HG03135 (cell line): ENCODE measurements around the gene LRP1B.

ENCODE experiments used
- ATAC-seq: cut with Tn5 transposase; IDR thresholded peaks from one replicate; pipeline ENCODE4 v1.9.1; 2021; ENCODE audit warnings: mild to moderate bottlenecking, moderate library complexity; ENCODE audit not compliant: unreplicated experiment

LRP1B gene

DNA sequence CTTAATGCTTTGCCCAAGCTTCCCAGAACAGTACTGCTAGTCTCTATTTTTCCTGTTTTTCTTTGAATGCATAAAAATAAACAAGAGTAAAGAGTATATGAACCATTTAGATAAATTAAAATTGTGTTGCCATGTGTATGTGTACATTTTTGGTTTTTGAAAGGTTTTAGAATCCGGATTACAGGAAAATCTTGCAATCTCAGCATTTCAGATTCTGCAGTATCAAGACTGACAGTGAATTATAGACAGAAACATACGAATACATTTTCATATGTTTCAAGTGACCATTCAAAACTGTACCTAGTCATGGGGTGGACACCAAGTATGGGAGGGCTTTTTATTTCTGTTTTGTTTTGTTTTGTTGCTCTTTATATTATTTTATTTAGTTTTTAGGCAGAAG is 604.1 kb downstream of the LRP1B start:
- no peak for ATAC-seq

DNA sequence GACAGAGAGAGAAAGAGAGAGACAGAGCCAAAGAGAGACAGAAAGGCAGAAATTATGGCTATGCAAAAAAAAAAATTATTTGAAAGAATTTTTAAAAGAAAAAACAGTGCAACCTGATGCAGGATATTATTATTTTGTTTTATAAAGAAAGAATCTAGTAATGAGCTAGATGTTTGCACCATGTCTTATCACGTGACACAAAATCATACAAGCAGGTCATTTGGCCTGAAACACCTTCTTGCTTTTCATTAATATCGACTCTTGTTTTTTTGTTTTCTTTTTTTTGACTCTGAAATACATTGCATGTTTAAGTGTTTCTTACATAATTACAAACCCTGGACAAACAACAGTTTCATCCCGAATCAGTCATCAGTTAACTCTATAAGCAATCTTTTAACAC is 606.0 kb downstream of the LRP1B start:
- ATAC-seq, result no peak

DNA sequence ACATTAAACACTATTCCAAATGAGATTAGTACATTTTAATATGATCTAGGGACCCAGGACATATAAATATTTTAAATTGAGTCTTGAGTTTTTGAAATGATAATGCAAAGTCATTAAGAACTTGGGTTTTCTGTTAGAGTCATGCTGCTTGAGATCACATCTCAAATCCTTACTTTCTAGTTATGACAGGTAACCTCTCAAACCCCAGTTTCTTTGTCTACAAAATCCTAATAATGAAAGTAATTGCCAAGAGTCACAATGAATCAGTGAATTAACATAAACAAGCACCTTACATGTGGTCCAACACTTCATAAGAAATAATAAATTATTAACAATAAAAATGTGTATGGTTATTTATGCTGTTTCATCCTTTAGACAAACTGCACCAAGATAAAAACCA is 607.6 kb downstream of the LRP1B start:
- ATAC-seq, result no peak

DNA sequence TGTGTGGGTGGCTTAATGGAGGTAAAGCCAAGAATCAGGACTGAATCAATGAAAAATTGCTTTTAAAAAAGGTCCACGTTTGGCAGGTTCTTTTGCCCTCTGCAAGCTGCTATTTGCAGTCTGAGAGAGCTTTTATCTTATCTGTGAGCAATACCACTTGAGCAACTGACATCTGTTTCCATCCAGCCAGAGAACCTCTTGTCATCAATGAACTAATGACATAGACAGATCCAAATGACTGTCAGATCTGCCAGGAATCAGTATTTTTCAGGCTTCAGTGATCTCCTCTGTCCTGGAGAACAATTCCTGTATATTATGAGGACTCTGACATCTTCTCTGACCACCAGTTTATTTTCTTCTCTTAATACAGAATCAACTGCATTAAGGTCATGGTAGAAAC is 608.1 kb downstream of the LRP1B start:
- no peak for ATAC-seq

DNA sequence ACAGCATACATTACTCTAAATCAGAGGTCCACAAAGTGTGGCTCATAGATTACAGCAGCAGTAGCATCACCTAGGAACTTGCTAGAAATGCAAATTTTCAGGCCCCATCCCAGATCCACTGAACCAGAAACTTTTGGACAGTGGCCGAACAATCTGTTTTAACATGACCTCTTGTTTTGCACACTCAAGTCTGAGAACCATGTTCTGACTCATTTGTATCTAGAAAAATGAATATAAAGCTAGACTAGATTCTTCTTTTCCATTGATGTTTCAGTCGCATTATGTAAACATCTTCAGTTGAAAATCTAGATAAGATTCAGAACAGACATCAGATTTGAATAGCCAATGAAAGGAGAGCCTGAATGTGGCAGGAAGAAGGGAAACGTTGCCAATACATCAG is 608.8 kb downstream of the LRP1B start:
- no peak for ATAC-seq

DNA sequence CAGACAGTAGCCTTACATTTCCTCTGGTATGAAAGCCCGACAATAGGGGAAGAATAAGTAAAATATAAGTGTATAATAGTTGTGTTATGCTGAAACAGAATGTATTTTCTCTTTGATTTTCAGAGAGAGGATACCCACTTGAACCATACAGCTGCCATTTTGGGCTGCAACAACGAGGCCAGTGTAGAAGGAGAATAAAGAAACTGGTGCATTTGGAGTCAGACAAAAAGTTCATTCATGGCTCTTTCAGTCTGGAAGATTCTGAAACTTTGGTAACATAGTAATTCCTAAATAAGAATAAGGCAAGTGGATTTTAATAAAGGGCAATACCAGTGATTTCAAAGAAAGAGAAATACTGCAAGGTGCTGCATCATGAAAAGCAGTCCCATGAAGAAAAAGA is 610.9 kb downstream of the LRP1B start:
- ATAC-seq, result no peak

DNA sequence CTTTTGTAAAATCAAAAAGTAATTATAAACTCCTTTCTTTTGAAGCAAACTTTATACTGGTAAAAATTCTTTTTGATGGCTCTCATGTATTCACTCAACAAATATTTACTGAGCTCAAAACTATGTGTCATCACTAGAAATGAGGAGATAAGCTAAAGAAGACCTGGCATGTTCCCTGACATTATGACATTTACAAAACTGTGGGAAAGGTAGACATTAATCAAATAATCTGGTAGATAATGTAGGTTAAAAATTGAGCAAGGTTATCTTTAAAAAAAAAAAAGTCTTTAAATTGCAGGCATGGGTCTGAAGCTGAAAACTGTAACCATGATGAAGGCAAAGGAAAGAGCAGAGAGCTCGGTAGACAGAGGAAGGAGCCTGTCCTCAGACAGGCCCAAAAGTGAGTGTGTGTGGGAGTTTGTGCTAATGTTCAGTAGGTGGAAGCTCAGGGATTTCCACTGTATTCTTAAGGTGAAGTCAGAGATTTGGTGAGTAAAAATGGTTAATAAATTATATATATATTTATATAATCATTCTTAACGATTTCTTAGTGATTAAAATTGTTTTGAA is 612.9 kb downstream of the LRP1B start:
- no peak for ATAC-seq

DNA sequence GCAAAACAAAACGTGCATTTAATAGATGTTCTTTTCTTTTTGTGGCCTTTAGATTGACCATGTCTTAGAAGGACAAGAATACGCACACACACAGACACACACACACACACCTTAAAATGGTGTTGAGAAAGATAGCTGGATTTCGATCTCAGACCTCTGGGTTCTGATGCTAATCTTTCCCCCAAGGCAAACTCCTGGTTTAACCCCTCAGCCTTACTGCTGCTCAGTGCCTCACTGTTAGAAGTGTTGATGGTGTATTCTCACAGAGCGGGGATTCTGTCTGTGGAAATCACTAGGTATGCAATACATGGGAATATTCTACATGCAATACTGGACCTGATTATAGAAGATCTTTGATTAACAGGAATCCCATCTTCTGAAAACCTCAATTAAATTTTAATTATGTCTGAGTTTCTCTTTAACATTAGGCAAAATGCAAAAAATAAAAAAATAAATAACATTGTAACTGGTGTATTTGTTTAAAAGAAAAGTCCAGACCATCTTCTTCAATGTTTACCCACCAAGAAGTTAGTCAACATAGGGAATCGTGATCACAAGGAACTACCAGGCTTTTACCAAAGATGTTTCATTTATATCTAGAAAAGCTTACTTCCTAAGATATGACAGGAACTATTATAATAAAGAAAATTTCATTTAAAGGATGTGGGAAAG is 613.5 kb downstream of the LRP1B start:
- ATAC-seq, result no peak

DNA sequence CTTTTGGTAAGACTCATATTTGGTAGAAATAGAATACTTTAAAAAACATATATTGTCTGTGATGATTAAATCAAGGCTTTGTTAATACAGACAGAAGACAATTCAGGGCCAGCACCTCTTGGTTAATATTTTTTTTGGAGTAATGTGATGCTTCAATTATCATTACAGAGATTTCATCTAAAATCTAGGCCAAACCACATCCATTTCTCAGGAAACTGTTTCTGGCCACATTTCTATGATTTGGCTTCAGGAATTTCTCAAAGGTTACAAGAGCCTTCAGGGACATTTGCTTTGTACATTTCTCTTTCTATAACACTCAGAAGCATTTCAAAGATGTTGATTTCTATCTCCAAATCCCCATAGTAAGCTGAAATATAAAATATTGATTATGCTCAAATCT is 614.9 kb downstream of the LRP1B start:
- ATAC-seq, result no peak

DNA sequence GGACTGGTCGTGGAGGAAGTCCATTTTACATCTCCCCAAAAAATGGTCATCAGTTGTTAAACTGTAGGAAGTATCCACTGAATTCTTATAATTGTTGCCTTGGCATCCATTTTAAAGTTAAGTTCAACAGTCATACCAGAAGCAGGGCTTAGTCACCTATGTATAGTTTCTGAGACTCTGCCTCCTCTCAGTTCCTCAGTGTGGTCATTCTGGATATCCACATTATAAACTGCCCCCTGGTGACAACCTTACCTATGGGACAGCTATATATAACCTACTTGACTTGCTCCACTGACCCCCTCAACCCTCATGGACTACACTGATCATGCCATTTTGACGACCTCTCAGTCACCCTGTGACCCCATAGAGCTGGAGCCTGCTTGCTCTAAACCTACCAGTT is 617.0 kb downstream of the LRP1B start:
- peak; percentile 99 for ATAC-seq

DNA sequence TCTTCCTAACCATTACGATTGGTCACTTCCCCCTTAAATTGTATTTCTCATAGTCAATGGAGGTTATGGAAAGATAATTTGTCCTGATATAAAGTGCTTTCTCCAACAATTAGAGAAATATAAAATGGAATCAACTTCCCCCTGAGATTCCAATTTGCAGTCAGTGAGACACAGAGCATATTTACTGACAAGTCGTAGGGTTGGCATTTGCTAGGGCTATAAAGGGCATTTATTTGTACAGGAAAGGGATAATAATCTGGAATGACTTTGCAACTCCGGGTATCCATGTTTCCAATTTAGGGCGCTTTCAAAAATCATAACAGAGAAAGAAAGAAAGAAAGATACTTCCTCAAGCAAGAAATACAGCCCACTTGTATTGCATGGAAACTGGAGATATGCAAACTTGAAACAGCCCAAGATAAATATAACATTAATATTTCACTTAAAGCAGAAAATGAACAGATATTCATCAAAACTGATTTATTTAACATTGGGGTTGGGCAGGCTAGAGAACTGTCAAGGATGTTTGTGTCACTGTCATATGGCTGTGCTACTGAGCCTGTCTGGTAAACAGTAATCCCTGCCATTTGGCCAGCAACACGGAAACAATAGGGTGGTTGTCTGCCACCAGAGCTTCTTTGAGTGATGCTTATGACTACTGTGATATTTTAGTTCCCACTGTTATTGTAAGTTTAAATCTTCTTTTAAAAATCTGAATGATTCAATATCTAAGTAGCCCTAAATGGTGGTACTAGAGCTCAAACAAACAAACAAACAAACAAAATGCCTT is 621.8 kb downstream of the LRP1B start:
- no peak for ATAC-seq

DNA sequence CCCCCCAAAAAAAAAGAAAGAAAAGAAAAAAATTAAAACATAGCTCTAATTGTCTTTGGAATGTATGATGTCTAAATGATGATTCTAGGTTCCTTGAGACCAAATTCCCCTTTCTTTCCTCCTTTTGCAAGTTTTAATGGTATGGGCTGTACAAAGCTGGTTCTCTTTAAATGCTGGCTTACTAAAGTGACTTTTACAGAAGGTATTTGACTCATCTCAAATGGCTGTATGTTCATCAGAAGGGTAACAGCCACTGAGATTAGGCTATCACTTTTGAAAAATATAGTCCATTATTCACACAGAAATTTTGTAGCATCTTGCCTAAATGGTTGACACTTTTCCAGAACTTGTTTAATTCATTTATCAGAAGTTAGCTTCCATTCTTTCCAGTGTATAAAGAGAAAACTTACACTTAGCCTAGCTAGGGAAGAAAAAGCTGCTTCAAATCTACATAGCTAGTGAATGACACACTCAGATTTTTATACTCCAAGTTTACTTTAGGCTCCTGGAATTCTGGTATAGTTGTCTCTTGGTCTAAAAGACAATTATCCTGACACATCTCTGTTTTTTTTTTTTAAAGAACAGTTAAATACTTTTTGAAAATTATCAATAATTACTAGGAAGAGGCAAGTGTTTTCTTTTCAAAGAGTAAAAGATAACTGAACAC is 622.6 kb downstream of the LRP1B start:
- no peak for ATAC-seq

DNA sequence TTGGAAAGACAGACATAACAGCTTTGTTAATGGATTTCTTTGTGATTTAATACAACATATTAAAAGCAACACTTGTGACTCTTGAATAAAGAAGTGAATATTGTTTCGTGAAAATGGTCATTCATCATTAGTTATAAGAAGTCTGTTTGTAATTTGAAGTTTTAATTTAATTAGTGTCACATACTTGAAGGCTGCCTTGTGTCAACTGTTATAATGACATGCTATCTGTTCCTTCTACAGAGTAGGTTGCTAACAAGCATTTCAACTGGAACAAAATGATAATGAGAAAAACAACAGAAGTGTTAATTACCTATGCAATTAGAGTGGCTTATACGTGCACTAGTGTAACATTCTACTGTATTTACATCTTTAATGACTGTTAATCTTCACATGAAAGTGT is 624.7 kb downstream of the LRP1B start:
- no peak for ATAC-seq

DNA sequence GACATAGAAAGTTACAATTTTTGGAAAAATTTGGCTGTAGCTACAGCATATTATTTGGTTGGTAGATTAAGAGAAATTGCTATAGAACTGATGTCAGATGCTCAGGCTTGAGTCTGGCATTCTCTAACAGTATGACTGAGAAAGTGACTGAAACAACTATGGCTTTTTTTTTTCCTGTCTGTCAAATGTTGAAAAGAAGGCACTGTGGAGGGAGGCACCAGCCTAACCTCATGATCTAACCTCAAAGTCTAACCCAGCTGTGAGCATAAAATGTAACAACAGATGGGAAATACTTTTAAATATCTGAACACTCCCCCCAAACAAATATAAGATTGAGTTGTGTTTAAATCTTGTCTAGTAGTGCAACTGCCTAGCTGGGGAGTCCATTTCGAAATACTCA is 629.1 kb downstream of the LRP1B start:
- no peak for ATAC-seq

DNA sequence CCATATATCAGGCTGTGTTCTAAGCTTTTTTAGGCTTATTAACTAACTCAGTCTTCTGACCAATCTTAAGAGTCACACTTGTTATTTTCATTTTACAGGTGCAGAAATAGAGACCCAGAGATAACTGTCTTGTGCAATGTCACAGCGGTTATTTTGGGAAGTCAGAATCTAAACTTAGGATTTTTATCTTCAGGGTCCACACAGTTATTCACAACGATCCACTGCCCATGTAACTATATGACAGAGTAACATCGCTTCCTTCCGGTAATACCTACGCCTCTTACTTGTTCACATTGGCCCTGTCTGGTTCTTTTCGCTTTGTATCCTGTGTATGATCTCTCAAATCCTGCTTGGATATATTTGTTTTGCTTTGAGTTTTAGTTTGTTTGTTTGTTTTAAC is 631.7 kb downstream of the LRP1B start:
- no peak for ATAC-seq

DNA sequence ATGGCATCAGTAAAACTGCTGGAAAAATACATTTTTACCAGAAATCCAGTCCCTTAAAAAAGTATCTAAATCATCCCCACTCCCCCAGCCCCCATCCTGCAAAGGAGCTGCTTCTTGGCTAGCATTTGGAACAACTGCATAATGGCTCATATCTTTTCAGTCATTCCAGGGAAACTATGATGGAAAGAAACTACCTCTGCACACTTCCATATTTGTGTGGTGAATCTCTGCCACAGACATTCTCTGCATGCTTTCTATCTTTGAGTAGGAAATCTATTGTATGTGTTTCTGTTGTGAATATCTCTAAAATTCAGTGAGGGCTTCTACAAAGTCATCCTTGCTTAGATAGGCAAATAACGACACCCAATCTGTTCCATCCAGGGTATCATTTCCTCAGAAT is 632.3 kb downstream of the LRP1B start:
- no peak for ATAC-seq

DNA sequence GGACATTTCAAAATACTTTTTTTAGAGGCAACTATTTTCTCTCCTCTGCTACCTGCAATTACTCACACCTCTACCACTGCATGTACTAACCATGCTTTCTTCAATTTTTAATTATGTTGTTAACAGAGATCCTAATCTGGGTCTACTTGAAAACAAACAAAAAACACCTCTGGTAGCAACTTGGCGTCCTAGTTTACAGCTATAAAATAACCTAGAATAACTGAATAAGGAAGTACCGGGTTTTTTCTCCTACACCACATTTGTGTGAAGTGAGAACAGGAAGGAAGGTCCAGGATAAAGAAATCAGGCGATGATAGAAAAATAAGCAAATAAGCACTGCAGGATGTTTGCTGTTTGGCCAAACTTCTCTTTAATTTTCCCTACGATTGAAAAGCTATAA is 633.5 kb downstream of the LRP1B start:
- ATAC-seq, result no peak

DNA sequence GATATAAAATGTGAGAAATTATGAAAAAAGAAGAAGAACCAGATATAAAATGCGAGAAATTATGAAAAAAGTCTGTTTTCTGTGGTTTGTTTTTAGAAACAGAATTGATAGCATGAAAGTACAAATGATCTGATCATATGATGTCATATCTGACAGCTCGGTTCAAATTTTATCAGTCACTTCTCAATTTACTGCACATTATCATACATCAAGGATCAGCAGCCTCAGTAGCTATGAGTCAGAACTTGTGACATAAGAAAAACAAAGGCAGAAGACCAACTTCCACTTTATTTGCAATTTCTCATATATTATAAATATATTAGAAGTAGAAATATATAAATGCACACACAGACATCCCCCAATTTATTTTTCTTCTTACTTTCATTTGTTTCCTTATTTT is 634.0 kb downstream of the LRP1B start:
- ATAC-seq, result no peak

DNA sequence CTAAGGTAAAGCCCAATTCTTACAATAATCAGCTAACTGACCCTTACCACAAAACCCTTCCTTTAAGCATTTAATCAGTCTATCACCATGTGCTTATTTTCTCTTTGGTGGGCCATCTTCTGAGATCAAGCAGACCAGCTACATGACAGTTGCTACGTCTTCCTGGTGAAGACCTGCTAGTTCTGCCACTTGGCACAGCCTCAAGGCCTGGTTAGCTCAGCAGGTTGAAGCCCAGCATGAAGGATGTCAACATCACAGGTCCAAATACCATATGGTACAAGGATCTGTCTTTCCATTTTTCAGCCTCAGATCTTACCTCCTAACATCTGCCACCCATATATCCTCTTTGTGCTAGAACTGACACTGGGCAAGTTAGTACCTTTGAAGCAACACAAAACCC is 636.9 kb downstream of the LRP1B start:
- no peak for ATAC-seq

DNA sequence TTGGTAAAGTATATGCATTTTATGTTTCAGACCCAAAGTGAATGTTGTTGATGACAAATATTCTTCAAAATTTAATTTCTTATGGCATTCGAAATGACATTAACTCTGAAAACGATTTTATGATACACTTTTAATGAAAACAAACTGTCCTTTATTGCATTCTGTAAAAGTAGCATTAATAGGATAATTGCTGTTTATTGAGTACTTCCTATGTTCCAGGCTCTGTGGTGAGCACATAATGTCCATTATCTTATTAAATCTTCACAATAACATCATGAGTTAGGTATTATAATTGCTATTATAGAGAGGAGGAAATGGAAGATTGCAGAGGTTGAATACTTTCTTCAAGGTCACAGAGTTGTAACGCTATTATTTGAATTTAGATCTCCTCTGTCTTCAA is 638.0 kb downstream of the LRP1B start:
- ATAC-seq, result no peak

DNA sequence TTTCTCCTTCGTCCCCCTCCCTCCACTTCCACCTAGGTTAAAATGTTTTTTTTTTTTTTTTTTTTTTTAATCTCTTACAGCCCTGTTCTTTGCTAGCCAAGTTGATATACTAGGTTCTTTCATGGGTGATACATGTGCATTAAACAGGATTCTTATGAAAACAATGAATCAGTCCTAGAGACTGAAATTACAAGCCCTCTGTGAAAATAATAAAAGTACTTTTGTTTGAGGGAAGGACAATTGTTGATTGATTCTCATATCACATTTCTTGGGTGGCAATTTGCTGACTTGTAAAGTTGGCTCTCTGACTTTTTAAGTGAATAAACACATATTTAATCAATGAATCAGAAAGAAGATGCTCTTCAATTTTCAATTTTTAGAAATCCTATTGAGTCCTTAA is 639.9 kb downstream of the LRP1B start:
- ATAC-seq, result no peak

DNA sequence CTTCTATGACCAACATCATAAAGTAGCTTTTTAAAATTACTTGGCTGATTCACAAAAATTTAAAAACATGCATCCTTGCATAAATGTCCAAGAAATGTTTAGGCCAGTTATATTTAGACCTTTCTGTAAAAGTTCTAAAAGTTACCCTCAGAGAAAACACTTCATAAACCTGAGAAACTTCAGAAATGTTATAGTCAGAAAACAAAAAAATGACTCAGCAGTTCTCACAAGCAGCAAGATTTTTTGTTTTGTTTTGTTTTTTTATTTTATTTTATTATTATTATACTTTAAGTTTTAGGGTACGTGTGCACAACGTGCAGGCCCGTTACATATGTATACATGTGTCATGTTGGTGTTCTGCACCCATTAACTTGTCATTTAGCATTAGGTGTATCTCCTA is 648.1 kb downstream of the LRP1B start:
- no peak for ATAC-seq
